GM12873 (cell line): ENCODE results near the gene CDKN2A.
A peak's percentile ranks its signal among the peaks of the same experiment; 100 is the strongest.

Experiments
- CTCF ChIP-seq: IDR thresholded peaks from 2 replicates; pipeline ENCODE4 v1.5.1; 2012; ENCODE audit warnings: low read depth, mild to moderate bottlenecking, moderate library complexity, low read length, control low read depth; ENCODE audit not compliant: insufficient read depth; ENCODE audit errors: missing control alignments

The CDKN2A gene

GRCh38 chr9:21967702-21968101, 26.5 kb downstream of the CDKN2A start:
- TF ChIP-seq CTCF = no peak

GRCh38 chr9:21967169-21967568, 27.0 kb downstream of the CDKN2A start:
- no peak for TF ChIP-seq CTCF

- no peak for TF ChIP-seq CTCF
Observed at GRCh38 chr9:21966140-21966851, 27.9 kb downstream of the CDKN2A start.

- peak; percentile 60 for TF ChIP-seq CTCF
Observed at GRCh38 chr9:21965401-21965951, 28.7 kb downstream of the CDKN2A start.

GRCh38 chr9:21964925-21965385, 29.2 kb downstream of the CDKN2A start:
- TF ChIP-seq CTCF = no peak

GRCh38 chr9:21961569-21961968, 32.6 kb downstream of the CDKN2A start:
- no peak for TF ChIP-seq CTCF

- TF ChIP-seq CTCF = no peak
Observed at GRCh38 chr9:21958833-21959232, 35.4 kb downstream of the CDKN2A start.
